ENCODE measurements around the gene SIRPG.
"Not testable (repeated sequence)": the region's sequence is repeated elsewhere in the genome, so short reads cannot be mapped to it uniquely, and the experiment has no call there.

SIRPG gene

DNA sequence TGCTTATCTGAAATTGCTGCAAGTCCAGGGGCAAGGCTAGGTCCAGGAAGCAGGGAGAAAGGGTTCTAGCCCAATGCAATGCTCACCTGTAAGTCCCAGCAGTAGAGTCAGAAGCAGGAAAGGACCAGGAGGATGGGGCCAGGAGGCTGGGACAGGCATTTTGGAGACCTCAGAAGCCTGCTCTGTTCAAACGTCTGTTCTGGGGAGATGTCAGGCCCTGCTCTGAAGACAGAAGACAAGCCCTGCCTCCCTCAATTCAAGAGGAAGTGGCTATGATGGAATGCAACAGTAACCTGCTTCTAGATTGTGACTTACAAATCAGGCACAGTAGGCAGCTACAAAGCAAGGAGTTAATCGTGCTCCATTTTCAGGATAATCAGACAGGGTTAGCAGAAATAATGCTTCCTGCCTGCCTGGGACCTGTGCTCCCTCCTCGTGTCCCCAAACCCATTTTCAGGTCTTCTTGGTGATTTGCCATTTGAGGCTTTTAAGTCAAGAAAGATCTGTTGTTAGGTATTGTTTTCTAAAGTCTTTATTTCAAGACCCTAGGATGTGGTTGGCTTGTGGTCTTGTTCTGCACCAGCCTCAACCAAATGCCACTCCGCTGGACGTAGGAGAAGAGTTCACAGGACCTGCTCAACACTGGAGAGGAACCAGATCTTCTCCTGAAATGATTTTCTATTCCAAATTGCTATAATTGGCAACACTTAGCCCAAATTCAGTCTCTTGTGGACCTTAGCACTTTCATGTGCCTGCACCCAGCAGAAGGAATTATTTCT is at the start of gene SIRPG:
Gene SIRPG, minus strand, starts transcription at position 224 of the 779 bp plus-strand sequence. Its CDS starts 65 bp downstream, at position 159.
- DNase-seq (ENCODE audit: low read depth), result no peak

DNA sequence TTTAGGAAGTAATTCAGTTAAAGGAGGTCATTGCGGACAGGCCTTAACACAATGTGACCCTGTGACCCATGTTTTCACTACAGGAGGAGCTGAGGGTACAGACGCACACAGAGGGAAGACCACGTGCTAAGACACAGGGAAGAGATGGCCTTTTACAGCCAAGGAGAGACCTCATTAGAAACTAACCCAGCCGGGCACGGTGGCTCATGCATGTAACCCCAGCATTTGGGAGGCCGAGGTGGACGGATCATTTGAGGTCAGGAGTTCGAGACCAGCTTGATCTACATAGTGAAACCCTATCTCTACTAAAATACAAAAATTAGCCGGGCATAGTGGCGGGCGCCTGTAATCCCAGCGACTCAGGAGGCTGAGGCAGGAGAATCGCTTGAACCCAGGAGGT is 49.3 kb upstream of the SIRPG start:
- not testable (repeated sequence) for DNase-seq (ENCODE audit: low read depth)

DNA sequence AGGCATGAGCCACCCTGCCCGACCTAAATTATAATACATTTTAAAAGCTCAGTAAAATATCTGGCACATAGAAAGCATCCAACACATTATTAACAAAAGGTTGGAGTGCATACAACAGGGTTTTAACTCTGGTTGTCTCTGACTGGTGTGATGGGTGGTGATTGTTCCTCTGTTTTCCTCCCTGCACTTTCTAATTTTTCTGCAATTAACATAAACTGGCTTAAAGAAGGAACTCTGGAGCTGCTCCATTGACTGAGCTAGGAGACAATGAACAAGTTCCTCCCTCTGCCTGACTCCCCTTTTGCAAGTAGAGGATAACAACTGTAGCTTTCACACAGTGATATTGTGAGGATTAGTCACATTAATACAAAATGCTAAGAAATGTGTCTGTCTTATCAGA is 48.5 kb upstream of the SIRPG start:
- DNase-seq (ENCODE audit: low read depth), result no peak

DNA sequence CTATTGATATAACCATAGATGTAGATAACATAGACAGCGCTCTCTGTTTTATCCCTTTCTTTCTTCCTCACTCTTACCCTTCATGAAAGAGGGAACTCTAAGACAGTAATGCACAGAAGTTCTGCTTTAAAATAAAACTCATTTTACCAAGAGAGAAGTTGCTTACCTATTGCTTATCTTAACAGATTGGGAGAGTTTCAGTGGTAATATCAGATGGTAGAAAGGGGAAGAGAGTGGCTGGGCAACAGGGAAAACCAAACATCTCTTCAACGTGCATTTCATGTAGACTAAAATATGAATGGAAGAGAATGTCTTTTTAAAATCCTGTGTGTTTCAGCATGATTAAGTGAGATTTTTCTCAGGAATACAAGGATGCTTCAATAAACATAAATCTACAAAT is 45.3 kb upstream of the SIRPG start:
- DNase-seq (ENCODE audit: low read depth), result no peak

DNA sequence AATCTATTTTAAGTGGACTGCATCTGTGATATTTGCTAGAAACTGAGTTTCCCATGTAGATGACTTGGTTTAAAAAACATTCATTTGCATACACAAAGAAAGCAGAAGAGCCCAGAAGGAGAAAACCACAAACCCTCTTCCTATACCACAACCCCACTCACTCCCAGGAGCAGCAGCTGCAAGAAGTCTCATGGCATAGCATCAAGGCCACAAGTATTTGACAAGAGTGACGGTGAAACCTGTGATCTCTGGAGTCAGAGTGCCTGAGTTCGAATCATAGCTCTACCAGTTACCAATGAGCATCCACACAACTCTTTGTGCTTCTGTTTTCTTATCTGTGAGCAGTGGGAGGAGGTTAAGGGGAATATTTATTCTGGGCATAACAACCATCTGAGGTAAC is 44.7 kb upstream of the SIRPG start:
- no peak for DNase-seq (ENCODE audit: low read depth)

DNA sequence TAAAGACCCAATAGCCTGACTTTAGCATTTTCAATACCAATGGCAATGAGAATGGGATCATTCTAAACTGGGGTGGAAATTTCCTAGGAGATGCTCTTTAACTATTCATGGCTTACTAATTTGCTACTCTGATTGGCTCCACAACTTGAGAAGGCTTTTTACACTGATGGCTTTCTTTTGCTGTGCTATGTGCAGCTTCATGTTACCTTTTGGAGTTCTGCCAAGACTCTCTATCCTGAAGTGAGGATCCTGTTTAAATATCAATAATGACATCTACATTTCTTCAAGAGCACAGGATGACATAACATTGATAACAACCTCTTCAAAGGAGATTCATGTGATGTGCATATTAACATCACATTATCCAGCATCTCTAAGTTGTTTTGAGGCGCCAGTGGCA is 43.4 kb upstream of the SIRPG start:
- DNase-seq (ENCODE audit: low read depth), result no peak

DNA sequence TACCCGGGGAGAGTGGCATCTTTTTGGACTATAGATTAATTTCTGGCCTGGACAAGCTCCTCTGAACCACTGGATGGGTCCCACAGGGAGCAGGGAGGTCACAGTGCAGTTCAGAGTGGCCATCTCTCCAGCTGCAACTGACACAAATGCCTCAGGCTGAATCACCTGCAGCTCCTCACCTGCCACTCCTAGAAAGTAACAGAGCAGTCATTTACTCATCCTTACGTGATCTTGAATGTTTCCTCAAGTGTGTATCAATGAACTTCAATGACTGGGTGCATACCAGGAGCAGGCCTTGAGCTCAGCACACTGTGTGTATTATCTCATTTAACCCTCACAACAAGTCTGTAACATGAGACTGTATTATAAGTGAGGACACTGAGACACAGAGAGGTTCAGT is 40.0 kb upstream of the SIRPG start:
- DNase-seq (ENCODE audit: low read depth), result no peak

DNA sequence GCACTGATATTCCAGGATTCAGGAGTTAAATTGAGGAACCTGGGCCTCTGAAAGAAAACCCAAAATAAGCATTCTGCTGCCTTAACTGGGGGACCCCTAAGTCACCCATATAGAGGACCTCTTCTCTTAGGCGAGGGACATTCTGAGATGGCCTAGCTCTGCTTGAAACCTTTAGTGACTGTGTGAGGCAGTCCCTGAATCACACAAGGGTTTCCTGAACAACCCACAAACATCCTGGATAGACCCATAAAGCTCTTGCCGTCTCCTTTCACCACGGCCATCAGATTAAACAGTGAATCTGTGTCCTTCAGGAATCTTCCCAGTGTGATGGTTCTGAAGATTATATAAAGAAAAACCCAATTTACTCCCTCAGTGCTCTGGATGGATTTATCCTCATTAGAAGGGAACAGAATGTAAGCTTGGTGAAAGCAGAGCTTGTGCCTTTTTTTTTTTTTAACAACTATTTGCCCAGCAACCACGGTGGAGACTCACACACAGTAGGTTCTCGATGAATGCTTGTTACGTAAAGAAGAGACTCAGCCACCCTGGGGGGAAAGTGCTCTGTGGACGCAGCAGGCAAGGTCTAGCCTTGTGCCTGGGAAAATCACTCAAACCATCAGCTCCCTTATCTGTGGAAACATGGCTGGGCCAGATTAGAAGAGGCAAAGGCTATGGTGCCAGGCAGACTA is 39.1 kb upstream of the SIRPG start:
- no peak for DNase-seq (ENCODE audit: low read depth)

DNA sequence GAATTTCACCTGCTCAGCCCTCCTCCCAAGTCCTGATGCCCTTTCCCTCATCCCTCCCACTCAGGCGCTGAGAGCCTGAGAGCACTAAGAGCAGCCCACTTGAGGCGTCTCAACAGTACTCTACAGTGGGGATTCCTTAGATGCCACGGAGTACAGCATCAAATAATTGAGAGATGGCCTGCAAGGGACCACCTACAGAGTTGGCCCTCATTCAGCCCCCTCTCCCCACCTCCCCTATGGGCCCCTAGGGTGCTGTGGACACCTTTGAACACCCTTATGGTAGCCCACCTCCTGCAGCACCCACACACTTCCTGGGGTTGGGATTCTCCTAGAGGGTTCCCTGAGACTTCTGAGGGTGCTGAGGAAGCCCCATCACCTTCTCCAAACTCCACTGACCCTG is 37.1 kb upstream of the SIRPG start:
- no peak for DNase-seq (ENCODE audit: low read depth)

DNA sequence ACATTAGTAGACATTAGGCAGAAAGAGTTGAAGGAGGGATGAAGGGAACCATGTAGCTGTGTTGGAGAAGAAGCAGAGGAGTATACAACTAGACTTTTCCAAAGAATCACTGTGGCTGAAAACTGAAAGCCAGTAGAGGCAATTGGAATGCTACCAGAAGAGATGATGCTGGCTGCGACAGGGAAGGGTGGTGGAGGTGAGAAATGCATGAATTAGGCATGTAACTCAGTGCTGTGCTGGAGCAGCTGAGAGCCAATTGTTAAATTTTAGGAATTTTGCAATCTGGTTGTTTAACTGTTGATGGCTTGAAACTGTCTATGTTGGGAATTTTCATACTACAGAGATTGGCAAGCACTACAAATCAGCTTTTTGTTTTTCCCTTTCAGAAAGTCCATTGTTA is 35.8 kb upstream of the SIRPG start:
- DNase-seq (ENCODE audit: low read depth), result no peak

DNA sequence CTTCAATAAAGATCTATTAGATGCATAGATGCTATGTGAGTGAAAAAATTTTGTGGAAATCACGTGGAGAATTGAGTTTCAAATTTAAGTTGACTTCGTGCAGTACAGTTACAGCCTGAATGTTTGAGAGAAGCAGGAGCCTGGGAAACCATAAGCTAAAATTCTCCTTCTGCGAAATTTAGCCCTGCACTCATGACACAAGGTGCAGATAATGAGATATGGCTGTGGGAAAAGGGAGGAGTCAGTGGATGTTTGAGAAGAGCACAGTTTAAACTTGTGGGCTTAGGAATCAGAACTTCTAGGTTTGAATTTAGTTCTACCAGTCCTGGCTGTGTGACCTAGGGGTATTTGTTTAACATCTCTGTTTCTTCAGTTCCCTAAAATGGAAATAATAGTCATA is 32.1 kb upstream of the SIRPG start:
- DNase-seq (ENCODE audit: low read depth), result no peak

DNA sequence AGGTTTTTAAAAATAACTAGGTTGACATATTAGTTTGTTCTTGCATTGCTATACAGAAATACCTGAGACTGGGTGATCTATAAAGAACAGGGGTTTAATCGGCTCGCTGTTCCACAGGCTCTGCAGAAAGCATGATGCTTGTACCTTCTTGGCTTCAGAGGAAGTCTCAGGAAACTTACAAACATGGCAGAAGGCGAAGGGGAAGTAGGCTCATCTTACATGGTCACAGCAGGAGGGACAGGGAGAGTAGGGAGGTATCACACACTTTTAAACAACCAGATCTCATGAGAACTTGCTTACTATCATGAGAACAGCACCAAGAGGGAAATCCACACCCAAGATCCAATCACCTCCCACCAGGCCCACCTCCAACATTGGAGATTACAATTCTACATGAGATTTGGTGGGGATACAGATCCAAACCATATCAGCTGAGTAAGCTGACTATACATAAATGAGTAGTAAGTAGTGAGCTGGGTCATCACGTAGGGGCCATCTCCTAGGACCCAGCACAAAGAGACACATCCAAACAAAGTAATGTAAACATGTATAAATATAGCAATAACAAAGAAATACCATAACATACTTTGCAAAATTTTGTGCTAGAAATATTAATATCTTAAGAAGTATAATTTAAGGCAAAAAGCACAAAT is 31.4 kb upstream of the SIRPG start:
- DNase-seq (ENCODE audit: low read depth), result no peak

DNA sequence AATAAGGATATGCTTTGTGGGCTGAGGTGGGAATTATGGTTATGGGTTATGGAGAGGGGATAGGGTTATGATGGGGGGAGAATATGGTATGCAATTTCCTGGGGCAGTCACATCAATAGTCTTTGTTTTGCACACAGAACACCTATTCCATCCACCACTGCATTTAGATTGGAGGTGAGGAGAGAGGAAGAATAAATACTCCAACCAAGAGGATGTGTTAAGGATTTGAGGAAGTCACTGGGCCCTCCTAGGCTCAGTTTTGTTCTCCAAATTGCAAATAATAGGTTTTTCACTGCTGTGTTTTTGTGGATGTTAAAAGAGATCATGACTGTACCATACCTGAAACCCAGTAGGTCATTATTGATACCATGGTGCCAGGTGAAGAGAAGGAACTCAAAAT is 29.5 kb upstream of the SIRPG start:
- DNase-seq (ENCODE audit: low read depth), result no peak

DNA sequence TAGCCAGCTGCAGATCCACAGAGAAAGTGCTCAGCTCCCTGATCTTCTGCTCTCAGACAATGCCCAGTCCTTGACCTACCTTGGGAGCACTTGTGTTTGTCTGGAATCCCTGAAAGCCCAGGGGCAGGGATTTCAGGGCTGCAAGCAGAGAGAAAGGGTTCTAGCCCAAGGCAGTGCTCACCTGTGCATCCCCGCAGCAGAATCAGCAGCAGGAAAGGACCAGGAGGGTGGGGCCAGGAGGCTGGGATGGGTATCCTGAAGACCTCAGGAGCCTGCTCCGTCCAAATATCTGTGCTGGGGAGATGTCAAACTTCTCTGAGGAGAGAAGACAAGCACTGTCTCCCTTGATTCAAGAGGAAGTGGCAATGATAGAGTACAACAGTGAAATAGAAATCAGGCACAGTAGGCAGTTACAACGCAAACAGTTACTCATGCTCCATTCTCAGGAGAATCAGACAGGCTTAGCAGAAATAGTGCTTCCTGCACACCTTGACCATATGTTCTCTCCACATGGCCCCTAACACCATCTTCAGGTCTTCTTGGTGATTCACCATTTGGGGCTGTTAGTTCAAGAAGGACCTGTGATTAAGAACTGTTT is 28.7 kb upstream of the SIRPG start:
- no peak for DNase-seq (ENCODE audit: low read depth)

DNA sequence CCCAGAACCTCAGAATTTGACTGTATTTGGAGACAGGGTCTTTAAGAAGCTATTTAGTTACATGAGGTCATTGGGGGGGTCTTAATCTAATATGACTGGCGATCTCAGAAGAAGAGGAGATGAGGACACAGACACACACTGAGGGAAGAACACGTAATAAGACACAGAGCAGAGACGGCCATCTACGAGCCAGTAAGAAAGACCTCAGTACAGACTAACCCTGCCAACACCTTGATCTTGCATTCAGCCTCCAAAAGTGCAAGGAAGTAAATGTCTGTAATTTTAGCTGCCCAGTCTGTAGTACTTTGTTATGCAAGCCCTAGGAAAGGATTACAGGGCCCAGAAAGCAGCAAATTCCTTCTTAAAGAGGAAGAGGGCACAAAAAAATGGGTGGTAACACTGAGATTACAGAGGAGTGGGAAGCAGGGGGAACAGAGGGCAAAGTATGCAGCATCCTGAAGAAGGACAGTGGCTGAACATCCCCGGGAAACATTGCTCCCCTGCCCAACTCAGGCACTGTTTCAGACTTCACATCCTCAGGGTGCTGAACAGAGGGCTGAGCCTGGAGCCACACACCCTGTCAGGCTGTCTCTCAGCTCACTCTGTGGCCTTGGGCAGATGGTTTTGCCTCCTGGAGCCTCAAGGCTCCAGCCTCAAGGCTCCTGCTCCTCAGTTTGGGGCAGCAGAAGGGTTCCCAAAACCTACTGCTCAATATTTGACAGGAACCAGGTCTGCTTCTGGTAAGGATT is 27.9 kb upstream of the SIRPG start:
- DNase-seq (ENCODE audit: low read depth), result no peak

DNA sequence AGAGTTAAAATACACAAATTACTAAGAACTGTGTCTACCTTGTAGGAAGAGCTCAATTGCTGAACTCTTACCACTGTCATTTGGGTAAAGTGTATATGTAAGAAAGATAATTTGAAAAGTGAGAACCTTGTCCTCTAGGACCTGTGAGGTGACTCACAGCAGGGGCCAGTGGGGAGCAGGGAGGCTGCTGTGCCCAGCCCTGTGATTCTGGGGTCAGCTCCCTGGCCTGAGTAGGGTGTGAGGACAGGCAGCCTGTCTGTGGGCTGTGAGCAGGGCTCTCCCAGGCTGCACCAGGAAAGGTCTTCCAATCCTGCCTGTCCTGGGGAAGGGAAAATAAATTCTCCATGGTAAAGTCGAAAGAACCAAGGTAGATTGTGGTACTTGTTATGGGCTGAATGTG is 27.3 kb upstream of the SIRPG start:
- DNase-seq (ENCODE audit: low read depth), result no peak

DNA sequence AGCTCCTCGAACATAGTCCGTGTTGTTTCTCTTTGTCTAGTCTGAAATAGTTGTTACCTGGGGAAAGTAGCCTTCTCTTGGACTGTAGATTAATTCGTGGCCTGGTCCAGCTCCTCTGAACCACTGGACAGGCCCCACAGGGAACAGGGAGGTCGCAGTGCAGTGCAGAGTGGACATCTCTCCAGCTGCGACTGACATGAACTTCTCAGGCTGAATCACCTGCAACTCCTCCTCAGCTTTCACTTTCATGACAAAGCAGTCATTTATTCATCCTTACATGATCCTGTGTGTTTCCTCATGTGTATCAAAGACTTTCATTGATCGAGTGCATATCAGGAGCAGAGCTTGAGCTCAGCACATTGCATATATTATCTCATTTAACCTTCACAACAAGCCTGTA is 19.1 kb upstream of the SIRPG start:
- DNase-seq (ENCODE audit: low read depth), result no peak

DNA sequence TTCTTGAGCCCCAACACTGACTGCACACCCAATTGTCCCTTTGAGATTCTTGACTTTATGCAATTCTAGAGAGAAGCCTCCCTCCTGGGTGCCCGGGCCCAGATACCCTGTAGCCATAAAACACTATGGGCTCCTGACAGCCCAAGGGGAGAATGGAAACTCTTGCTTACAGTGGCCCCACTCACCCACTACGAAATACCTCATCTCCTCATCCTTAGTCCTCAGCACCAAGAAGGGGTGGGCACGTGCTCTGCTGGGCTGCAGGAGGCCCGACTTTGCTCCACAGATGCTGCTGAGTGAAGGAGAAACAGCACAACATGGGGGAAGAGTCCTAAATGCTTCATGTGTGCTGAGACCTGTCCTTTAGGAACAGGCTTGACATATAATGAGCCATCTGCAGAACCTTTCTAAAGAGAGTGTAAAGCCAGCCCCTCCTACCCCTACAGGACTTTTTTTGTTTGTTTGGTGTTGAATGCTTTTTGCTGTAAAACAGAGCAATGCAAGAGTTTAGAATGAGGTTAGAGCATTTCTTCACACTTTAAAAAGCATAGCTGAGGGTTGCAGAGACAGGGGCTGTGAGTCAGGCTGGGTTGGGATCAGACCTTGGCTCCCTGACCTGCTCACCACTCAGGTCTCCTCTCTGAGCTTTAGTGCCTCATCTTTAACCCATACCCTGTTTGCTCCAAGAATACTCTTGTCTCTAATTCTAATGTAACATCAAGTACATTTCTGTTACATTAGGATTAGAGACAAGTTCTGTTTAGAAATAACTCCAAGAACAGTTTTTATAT is 17.6 kb upstream of the SIRPG start:
- no peak for DNase-seq (ENCODE audit: low read depth)

DNA sequence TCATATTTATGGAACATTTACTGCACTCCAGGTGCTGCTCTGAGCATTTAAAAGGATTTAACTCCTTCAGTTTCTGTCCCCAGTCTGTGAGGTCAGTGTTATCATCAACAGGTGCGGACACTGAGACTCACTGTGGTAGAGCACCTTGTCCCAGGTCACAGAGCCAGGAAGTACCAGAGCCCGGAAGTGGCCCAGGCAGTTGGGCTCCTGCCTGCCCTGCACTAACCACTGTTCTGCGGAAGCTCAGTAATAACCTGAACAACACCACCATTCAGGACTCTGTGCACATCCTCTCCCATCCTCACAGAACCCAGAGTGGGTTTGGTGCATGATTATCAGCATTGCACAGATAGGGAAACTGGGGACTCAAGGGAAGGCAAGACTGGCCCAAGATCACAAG is 16.8 kb upstream of the SIRPG start:
- DNase-seq (ENCODE audit: low read depth), result no peak

DNA sequence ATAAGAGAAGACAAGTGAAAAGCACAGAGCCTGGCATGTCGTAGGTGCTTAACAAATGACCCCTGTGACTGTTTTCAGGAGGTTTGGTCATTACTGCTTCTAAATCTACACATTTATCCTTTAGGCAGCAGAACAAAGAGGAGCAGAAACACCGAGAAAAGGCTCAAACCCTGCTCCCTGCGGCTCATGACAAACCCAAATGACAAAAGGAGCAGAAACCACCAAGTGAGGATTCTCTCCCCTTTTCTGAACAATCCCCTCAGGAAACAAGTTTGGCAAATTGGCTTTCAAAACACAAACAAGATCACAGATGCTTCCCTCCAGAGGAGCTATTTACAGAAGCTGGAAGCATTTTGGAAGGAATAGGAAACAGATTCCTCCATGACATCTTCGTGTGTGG is 15.8 kb upstream of the SIRPG start:
- no peak for DNase-seq (ENCODE audit: low read depth)

DNA sequence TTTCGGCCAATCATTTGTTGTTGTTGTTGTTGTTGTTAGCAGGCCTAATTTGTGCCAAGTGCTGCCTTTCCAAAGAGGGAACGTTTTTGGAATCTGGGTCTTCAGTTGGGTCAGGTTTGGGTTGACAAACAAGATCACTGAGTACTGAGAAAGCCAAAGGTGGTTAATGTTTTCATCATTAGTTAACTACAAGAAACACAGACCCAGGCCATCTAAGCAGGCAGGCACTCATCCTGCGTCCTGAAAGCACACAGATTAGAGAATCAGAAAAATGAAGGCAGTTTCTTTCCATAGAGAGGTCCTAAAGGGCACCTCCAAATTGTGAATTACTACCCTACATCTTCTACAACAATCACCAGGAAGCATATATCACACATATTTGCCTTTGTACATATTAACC is 15.1 kb upstream of the SIRPG start:
- no peak for DNase-seq (ENCODE audit: low read depth)

Data from HS-5 (cell line).